H9 (cell line): ENCODE data around the gene BRWD1. TPM values are rescaled to one million over a fixed set of nuclear protein-coding genes. Genes with fewer than 3 reads are reported as not detected.

Source experiments
- DNase-seq: peaks from one replicate; pipeline ENCODE4 v3.0.0-alpha.2; 2017
- H2AFZ ChIP-seq: one replicate; pipeline ENCODE4 v1.6.1; 2013; ENCODE audit warnings: mild to moderate bottlenecking, low read length, control low read depth, moderate library complexity
- H2AK5ac ChIP-seq: 2 replicates; pipeline ENCODE4 v1.6.1; 2013; ENCODE audit warnings: low read length, control low read depth, mixed read lengths; ENCODE audit not compliant: insufficient read length
- H2BK120ac ChIP-seq: one replicate; pipeline ENCODE4 v1.6.1; 2013; ENCODE audit warnings: low read depth, mild to moderate bottlenecking, low read length, control low read depth, inconsistent platforms; ENCODE audit not compliant: poor library complexity, severe bottlenecking
- H2BK12ac ChIP-seq: 2 replicates; pipeline ENCODE4 v1.6.1; 2013; ENCODE audit warnings: low read length, control low read depth, mixed read lengths, low read depth; ENCODE audit not compliant: insufficient read length
- H2BK15ac ChIP-seq: 2 replicates; pipeline ENCODE4 v1.6.1; 2013; ENCODE audit warnings: low read depth, low read length, control low read depth
- H2BK20ac ChIP-seq: one replicate; pipeline ENCODE4 v1.6.1; 2013; ENCODE audit warnings: low read depth, mild to moderate bottlenecking, low read length, control low read depth, inconsistent platforms; ENCODE audit not compliant: poor library complexity, severe bottlenecking
- H2BK5ac ChIP-seq: 2 replicates; pipeline ENCODE4 v1.6.1; 2013; ENCODE audit warnings: low read length, control low read depth, mixed read lengths; ENCODE audit not compliant: insufficient read length
- H3K14ac ChIP-seq: 2 replicates; pipeline ENCODE4 v1.6.1; 2013; ENCODE audit warnings: low read length, control low read depth; ENCODE audit not compliant: insufficient read depth
- H3K18ac ChIP-seq: 2 replicates; pipeline ENCODE4 v1.6.1; 2013; ENCODE audit warnings: low read depth, mild to moderate bottlenecking, mixed read lengths, low read length, control low read depth; ENCODE audit not compliant: insufficient read length
- H3K23ac ChIP-seq: 2 replicates; pipeline ENCODE4 v1.6.1; 2013; ENCODE audit warnings: low read length, control low read depth, mixed read lengths, low read depth; ENCODE audit not compliant: insufficient read length
- H3K23me2 ChIP-seq: 2 replicates; pipeline ENCODE4 v1.6.1; 2013; ENCODE audit warnings: low read depth, mild to moderate bottlenecking, mixed read lengths, low read length, control low read depth; ENCODE audit not compliant: insufficient read length, poor library complexity, severe bottlenecking
- H3K27ac ChIP-seq: 2 replicates; pipeline ENCODE4 v1.5.1; 2013; ENCODE audit warnings: low read length, control low read depth, mixed read lengths, low read depth; ENCODE audit not compliant: insufficient read length
- H3K27me3 ChIP-seq: 2 replicates; pipeline ENCODE4 v1.6.1; 2013; ENCODE audit warnings: low read length, control low read depth, inconsistent platforms; ENCODE audit not compliant: insufficient read depth
- H3K4ac ChIP-seq: 2 replicates; pipeline ENCODE4 v1.6.1; 2013; ENCODE audit warnings: low read depth, mild to moderate bottlenecking, control low read depth, inconsistent platforms, low read length, moderate library complexity
- H3K4me1 ChIP-seq: 2 replicates; pipeline ENCODE4 v1.6.1; 2013; ENCODE audit warnings: low read length, control low read depth, inconsistent platforms; ENCODE audit not compliant: insufficient read depth
- H3K4me2 ChIP-seq: 2 replicates; pipeline ENCODE4 v1.6.1; 2013; ENCODE audit warnings: low read length, control low read depth, mixed read lengths; ENCODE audit not compliant: insufficient read length, insufficient read depth
- H3K56ac ChIP-seq: 2 replicates; pipeline ENCODE4 v1.6.1; 2013; ENCODE audit warnings: low read depth, mild to moderate bottlenecking, mixed read lengths, low read length, control low read depth; ENCODE audit not compliant: insufficient read length
- H3K79me1 ChIP-seq: 2 replicates; pipeline ENCODE4 v1.6.1; 2013; ENCODE audit warnings: low read depth, mild to moderate bottlenecking, moderate library complexity, low read length, control low read depth, inconsistent platforms; ENCODE audit not compliant: insufficient read depth, poor library complexity, severe bottlenecking
- H3K79me2 ChIP-seq: 2 replicates; pipeline ENCODE4 v1.6.1; 2013; ENCODE audit warnings: low read length, control low read depth, inconsistent platforms; ENCODE audit not compliant: insufficient read depth
- H3K9ac ChIP-seq: 2 replicates; pipeline ENCODE4 v1.6.1; 2013; ENCODE audit warnings: low read length, control low read depth, mixed read lengths; ENCODE audit not compliant: insufficient read length; ENCODE audit errors: extremely low read depth
- H3K9me3 ChIP-seq: one replicate; pipeline ENCODE4 v1.6.1; 2013; ENCODE audit warnings: low read depth, low read length, inconsistent platforms; ENCODE audit not compliant: control insufficient read depth
- H3T11ph ChIP-seq: one replicate; pipeline ENCODE4 v1.6.1; 2013; ENCODE audit warnings: mild to moderate bottlenecking, low read length, control low read depth, inconsistent platforms
- H4K20me1 ChIP-seq: one replicate; pipeline ENCODE4 v1.6.1; 2013; ENCODE audit not compliant: control insufficient read depth, insufficient read length, insufficient read depth
- H4K5ac ChIP-seq: 2 replicates; pipeline ENCODE4 v1.6.1; 2013; ENCODE audit warnings: low read depth, mild to moderate bottlenecking, mixed read lengths, low read length, control low read depth; ENCODE audit not compliant: insufficient read length
- H4K8ac ChIP-seq: replicated peaks from 2 replicates; pipeline ENCODE4 v1.6.1; 2013; ENCODE audit warnings: low read length, control low read depth, mixed read lengths, low read depth; ENCODE audit not compliant: insufficient read length
- H4K91ac ChIP-seq: 2 replicates; pipeline ENCODE4 v1.6.1; 2013; ENCODE audit warnings: low read depth, mild to moderate bottlenecking, moderate library complexity, mixed read lengths, low read length, control low read depth; ENCODE audit not compliant: insufficient read length
- H3K27ac Mint-ChIP-seq, 3 experiments: 2 replicates in 2 of 3; 3 replicates in 1 of 3; pipeline ENCODE4 v1.8.0; 2020 to 2021; ENCODE audit warnings: mixed read lengths in 3 of 3, mild to moderate bottlenecking in 1 of 3, moderate library complexity in 1 of 3
- H3K27me3 Mint-ChIP-seq: 2 replicates; pipeline ENCODE4 v1.8.0; 2021; ENCODE audit warnings: low read depth, mild to moderate bottlenecking, moderate library complexity, mixed read lengths
- H3K36me3 Mint-ChIP-seq, 3 experiments: 2 replicates in 2 of 3; 3 replicates in 1 of 3; pipeline ENCODE4 v1.8.0; 2020 to 2021; ENCODE audit warnings: low read depth in 3 of 3, mixed read lengths in 3 of 3; ENCODE audit not compliant: insufficient read depth in 1 of 3
- H3K4me1 Mint-ChIP-seq, 2 experiments: 2 replicates each; pipeline ENCODE4 v1.8.0; 2020; ENCODE audit warnings: mixed read lengths in 2 of 2
- H3K4me3 Mint-ChIP-seq, 2 experiments: 2 replicates in 1 of 2; 3 replicates in 1 of 2; pipeline ENCODE4 v1.8.0; 2020 to 2021; ENCODE audit warnings: mild to moderate bottlenecking in 2 of 2, mixed read lengths in 2 of 2, moderate library complexity in 1 of 2
- H3K9me3 Mint-ChIP-seq, 2 experiments: 2 replicates in 1 of 2; 3 replicates in 1 of 2; pipeline ENCODE4 v1.8.0; 2020; ENCODE audit warnings: mild to moderate bottlenecking in 2 of 2, mixed read lengths in 2 of 2, moderate library complexity in 1 of 2
- WGBS: extraction: QIAGEN DNeasy Blood & Tissue Kit; methylation state at CpG from one replicate; pipeline ENCODE4 v1.1.7; 2013; ENCODE audit warnings: missing lambda C conversion rate, low lambda C conversion rate, mixed read lengths; ENCODE audit not compliant: insufficient read length; ENCODE audit errors: extremely low coverage; 5-methylcytosine and 5-hydroxymethylcytosine counted together
- total RNA-seq: library from RNA; stranded (reverse); gene quantifications from 2 replicates; pipeline ENCODE4 v1.2.1, GENCODE V29; 2021
- TF ChIP-seq, protein P1 (sequence below): fragments of 200-600 bp; sonication (generic); conservative IDR thresholded peaks from 3 replicates; pipeline ENCODE4 v1.8.0; 2021; ENCODE audit warnings: antibody characterized with exemption, mild to moderate bottlenecking

The BRWD1 gene
- total RNA-seq, 1 experiment from 2014 or later = 48.4 TPM

DNA sequence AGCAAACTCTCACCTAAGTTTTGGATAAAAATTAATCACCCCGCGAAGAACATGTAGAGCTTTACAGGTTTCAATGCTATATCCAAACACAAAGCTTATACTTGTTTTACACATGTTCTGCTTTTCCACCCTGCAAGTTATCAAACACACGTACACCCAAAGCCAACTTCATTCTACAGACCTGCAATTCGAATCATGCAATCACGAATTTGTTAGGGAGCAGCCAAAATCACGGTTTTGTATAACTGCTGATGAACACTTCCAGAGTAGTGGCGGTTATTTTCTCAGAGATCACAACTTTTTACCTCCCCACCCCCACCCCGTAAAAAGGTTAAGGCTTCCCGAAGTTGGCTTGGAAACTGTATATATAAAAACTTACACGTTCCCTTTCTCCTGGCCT lies 34.1 kb upstream of the BRWD1 start:
- DNase-seq = no peak
- H3T11ph ChIP-seq = no peak overlapping the region
- Mint-ChIP-seq H3K36me3 (peaks cover 37 to 52% (median 51%) of the 10 kb centered on the region in 3 experiments; a peak in 6 of 7 replicates), H3K4me3 (peak overlapping the region; percentile 83 to 90), H3K9me3 (no peaks in the 10 kb centered on the region; a peak in 1 of 5 replicates), H3K27ac (peak overlapping the region in 2 of 3 experiments; percentile 17 to 96; a peak in 4 of 7 replicates), H3K4me1 (peaks cover 40 to 47% of the 10 kb centered on the region in 2 experiments), H3K27me3 (no peaks in the 10 kb centered on the region)
- no peak overlapping the region for H2BK120ac ChIP-seq
- no peaks in the 10 kb centered on the region for H3K9me3 ChIP-seq
- no peak overlapping the region for H3K23ac ChIP-seq
- H3K27me3 ChIP-seq = no peaks in the 10 kb centered on the region
- H3K4me2 ChIP-seq = peak overlapping the region; percentile 89
- peaks cover 4% of the 10 kb centered on the region for H3K23me2 ChIP-seq
- H4K5ac ChIP-seq = no peak overlapping the region
- no peaks in the 10 kb centered on the region for H4K20me1 ChIP-seq
- TF ChIP-seq, protein P1, sequence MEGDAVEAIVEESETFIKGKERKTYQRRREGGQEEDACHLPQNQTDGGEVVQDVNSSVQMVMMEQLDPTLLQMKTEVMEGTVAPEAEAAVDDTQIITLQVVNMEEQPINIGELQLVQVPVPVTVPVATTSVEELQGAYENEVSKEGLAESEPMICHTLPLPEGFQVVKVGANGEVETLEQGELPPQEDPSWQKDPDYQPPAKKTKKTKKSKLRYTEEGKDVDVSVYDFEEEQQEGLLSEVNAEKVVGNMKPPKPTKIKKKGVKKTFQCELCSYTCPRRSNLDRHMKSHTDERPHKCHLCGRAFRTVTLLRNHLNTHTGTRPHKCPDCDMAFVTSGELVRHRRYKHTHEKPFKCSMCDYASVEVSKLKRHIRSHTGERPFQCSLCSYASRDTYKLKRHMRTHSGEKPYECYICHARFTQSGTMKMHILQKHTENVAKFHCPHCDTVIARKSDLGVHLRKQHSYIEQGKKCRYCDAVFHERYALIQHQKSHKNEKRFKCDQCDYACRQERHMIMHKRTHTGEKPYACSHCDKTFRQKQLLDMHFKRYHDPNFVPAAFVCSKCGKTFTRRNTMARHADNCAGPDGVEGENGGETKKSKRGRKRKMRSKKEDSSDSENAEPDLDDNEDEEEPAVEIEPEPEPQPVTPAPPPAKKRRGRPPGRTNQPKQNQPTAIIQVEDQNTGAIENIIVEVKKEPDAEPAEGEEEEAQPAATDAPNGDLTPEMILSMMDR = no peak
- no peak overlapping the region for H3K27ac ChIP-seq
- no peak overlapping the region for H2AFZ ChIP-seq
- no peak overlapping the region for H3K56ac ChIP-seq
- peak overlapping the region; percentile 99 for H3K9ac ChIP-seq
- no peak overlapping the region for H2BK15ac ChIP-seq
- peaks cover 8% of the 10 kb centered on the region; the same call in 1 of the 2 replicates for H3K4me1 ChIP-seq
- whole genome bisulfite sequencing = no CpG with 5 or more reads among the region's 10 CpGs
- H4K8ac ChIP-seq = no peak overlapping the region
- no peaks in the 10 kb centered on the region for H3K79me1 ChIP-seq
- no peak overlapping the region for H2BK12ac ChIP-seq
- no peak overlapping the region for H3K4ac ChIP-seq
- peaks cover 14% of the 10 kb centered on the region for H3K79me2 ChIP-seq
- no peak overlapping the region for H3K18ac ChIP-seq
- no peak overlapping the region for H2AK5ac ChIP-seq
- H3K14ac ChIP-seq = no peak overlapping the region
- H2BK20ac ChIP-seq = no peak overlapping the region
- no peak overlapping the region for H4K91ac ChIP-seq
- H2BK5ac ChIP-seq = no peak overlapping the region
